Effector memory CD4-positive, alpha-beta T cell (primary cell): ENCODE data around the gene ETV6.

Experiments used
- DNase-seq, 3 donors: peaks; one replicate each; pipeline ENCODE4 v3.0.0-alpha.2; 2020
- H3K27ac ChIP-seq: 2 replicates; pipeline ENCODE4 v1.7.0; 2013; ENCODE audit warnings: mild to moderate bottlenecking, low read length, moderate library complexity; ENCODE audit not compliant: insufficient read depth, poor library complexity, severe bottlenecking
- H3K27me3 ChIP-seq: replicated peaks from 2 replicates; pipeline ENCODE4 v1.7.0; 2013; ENCODE audit warnings: mild to moderate bottlenecking, low read length; ENCODE audit not compliant: insufficient read depth, control insufficient read depth, poor library complexity, severe bottlenecking
- H3K36me3 ChIP-seq: 2 replicates; pipeline ENCODE4 v1.7.0; 2013; ENCODE audit warnings: mild to moderate bottlenecking, low read length, moderate library complexity; ENCODE audit not compliant: control insufficient read depth, insufficient read depth
- H3K4me1 ChIP-seq: 2 replicates; pipeline ENCODE4 v1.7.0; 2013; ENCODE audit warnings: low read length, mild to moderate bottlenecking; ENCODE audit not compliant: control insufficient read depth, insufficient read depth, poor library complexity, severe bottlenecking
- H3K4me3 ChIP-seq: 2 replicates; pipeline ENCODE4 v1.7.0; 2013; ENCODE audit warnings: low read length, low read depth, mild to moderate bottlenecking; ENCODE audit not compliant: insufficient read depth, poor library complexity, severe bottlenecking
- H3K9me3 ChIP-seq: 2 replicates; pipeline ENCODE4 v1.7.0; 2013; ENCODE audit warnings: mild to moderate bottlenecking, low read length, moderate library complexity; ENCODE audit not compliant: control insufficient read depth

Gene ETV6

DNA sequence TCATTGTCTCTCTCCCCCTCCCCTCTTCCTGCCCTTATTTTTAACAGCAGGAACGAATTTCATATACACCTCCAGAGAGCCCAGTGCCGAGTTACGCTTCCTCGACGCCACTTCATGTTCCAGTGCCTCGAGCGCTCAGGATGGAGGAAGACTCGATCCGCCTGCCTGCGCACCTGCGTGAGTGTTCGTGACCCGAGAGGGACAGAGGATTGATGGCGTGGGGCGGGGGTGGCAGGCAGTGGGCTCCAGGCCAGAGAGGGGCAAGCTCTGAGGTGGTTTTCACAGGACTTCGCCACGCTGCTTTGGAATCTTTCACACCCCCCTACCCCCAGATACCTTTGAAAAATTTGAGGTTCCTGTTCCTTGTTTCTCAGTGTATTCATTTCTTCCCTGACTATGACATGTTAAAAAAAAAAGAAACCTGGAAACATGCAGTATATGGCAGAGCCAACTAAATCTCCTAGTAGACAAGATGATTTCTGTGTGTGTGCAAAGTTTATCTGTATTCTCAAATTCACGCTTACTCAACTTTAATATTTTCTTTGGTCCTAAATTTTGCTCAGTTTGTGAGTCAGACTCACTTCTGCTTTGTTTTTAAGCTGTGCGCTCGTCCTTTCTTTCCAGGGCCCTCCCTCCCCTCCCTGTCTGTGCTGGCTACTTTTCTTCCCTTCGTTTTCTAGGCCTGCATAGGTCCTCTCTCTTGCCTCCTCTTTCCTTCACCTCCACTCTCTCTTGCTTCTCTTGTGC lies 103.1 kb downstream of the ETV6 start:
- Histone ChIP-seq H3K27ac (no peak overlapping the region), H3K4me1 (no peaks in the 10 kb centered on the region), H3K4me3 (no peak overlapping the region), H3K9me3 (no peaks in the 10 kb centered on the region), H3K36me3 (peaks cover 21% of the 10 kb centered on the region), H3K27me3 (no peaks in the 10 kb centered on the region)
- no peak for DNase-seq

DNA sequence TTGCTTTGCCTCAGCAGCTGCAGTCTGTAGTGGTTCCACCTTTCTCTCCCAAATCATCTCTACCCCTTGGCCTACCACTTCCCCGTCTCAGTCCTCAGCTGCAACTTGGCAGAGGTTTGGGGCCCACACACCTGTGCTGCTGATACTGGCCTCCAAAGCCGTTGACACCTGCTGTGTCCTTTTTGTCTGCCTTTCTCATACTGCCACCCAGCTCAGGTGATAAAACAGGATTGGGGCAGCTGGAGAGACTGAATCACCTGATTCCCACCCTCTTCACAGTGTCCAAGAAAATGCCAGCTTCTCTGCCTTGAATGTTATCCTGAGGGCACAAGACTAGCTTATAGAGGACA lies 103.7 kb downstream of the ETV6 start:
- Histone ChIP-seq H3K27ac (no peak overlapping the region), H3K4me3 (no peak overlapping the region), H3K9me3 (no peaks in the 10 kb centered on the region), H3K36me3 (peaks cover 21% of the 10 kb centered on the region), H3K27me3 (no peaks in the 10 kb centered on the region), H3K4me1 (no peaks in the 10 kb centered on the region)
- DNase-seq: no peak

GRCh38 chr12:11753826-11754225 lies 104.4 kb downstream of the ETV6 start:
- Histone ChIP-seq H3K9me3 (no peaks in the 10 kb centered on the region), H3K4me1 (no peaks in the 10 kb centered on the region), H3K27me3 (no peaks in the 10 kb centered on the region), H3K36me3 (peaks cover 21% of the 10 kb centered on the region), H3K27ac (no peak overlapping the region), H3K4me3 (no peak overlapping the region)
- DNase-seq: no peak

- peaks cover 21% of the 10 kb centered on the region for H3K36me3 ChIP-seq
- no peak overlapping the region for H3K27ac ChIP-seq
- H3K4me3 ChIP-seq: no peak overlapping the region
- H3K9me3 ChIP-seq: no peaks in the 10 kb centered on the region
- no peaks in the 10 kb centered on the region for H3K27me3 ChIP-seq
- DNase-seq: no peak
- H3K4me1 ChIP-seq: no peaks in the 10 kb centered on the region
Measured at GRCh38 chr12:11754256-11754655, 104.8 kb downstream of the ETV6 start.

GRCh38 chr12:11755302-11755930 lies 105.9 kb downstream of the ETV6 start:
- H3K27ac ChIP-seq: no peak overlapping the region
- no peak for DNase-seq
- peaks cover 21% of the 10 kb centered on the region for H3K36me3 ChIP-seq
- H3K4me1 ChIP-seq: no peaks in the 10 kb centered on the region
- no peaks in the 10 kb centered on the region for H3K9me3 ChIP-seq
- no peak overlapping the region for H3K4me3 ChIP-seq
- no peaks in the 10 kb centered on the region for H3K27me3 ChIP-seq

- DNase-seq: no peak
- H3K4me1 ChIP-seq: no peaks in the 10 kb centered on the region
Measured at GRCh38 chr12:11756022-11756421, 106.5 kb downstream of the ETV6 start.

GRCh38 chr12:11756523-11756922 lies 107.0 kb downstream of the ETV6 start:
- no peaks in the 10 kb centered on the region for H3K4me1 ChIP-seq
- peaks cover 21% of the 10 kb centered on the region for H3K36me3 ChIP-seq

More at GRCh38 chr12:11756022-11756421, 106.5 kb downstream of the ETV6 start:
- no peak overlapping the region for H3K27ac ChIP-seq
- H3K36me3 ChIP-seq: peaks cover 21% of the 10 kb centered on the region
- H3K4me3 ChIP-seq: no peak overlapping the region
- H3K27me3 ChIP-seq: no peaks in the 10 kb centered on the region
- H3K9me3 ChIP-seq: no peaks in the 10 kb centered on the region

DNA sequence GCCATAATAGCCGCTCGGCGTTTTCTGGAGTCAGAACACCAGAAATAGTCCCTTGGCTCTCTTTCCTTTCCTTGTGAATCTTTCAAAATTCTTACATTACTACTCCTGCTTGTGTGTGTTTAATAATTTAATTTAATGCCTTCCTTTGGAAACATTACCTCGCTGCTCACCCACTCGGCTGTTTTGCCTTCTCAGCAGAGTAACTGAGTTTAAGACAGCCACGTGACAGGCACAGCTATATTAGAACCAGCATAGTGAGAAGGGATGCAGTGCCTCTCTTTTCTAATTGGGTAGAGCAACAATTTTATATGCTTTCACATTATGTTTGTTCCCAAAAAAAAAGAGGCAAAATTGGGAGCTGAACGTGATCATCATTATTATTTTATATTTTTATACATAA lies 107.6 kb downstream of the ETV6 start:
- H3K4me1 ChIP-seq: peaks cover 3% of the 10 kb centered on the region
- H3K27me3 ChIP-seq: no peaks in the 10 kb centered on the region
- no peak for DNase-seq
- no peak overlapping the region for H3K4me3 ChIP-seq
- no peaks in the 10 kb centered on the region for H3K9me3 ChIP-seq
- H3K27ac ChIP-seq: no peak overlapping the region
- H3K36me3 ChIP-seq: peaks cover 21% of the 10 kb centered on the region

More at GRCh38 chr12:11756523-11756922, 107.0 kb downstream of the ETV6 start:
- Histone ChIP-seq H3K27me3 (no peaks in the 10 kb centered on the region), H3K4me3 (no peak overlapping the region), H3K27ac (no peak overlapping the region), H3K9me3 (no peaks in the 10 kb centered on the region)
- DNase-seq: no peak

- Histone ChIP-seq H3K27ac (no peak overlapping the region), H3K27me3 (no peaks in the 10 kb centered on the region), H3K36me3 (peaks cover 21% of the 10 kb centered on the region), H3K4me3 (no peak overlapping the region), H3K9me3 (no peaks in the 10 kb centered on the region), H3K4me1 (peaks cover 7% of the 10 kb centered on the region)
- no peak for DNase-seq
Measured at GRCh38 chr12:11757531-11757930, 108.1 kb downstream of the ETV6 start.

GRCh38 chr12:11758087-11758486 lies 108.6 kb downstream of the ETV6 start:
- no peak overlapping the region for H3K27ac ChIP-seq
- no peak for DNase-seq

More at GRCh38 chr12:11758087-11758486, 108.6 kb downstream of the ETV6 start:
- Histone ChIP-seq H3K36me3 (peaks cover 20% of the 10 kb centered on the region), H3K9me3 (no peaks in the 10 kb centered on the region), H3K27me3 (no peaks in the 10 kb centered on the region), H3K4me3 (no peak overlapping the region), H3K4me1 (peaks cover 8% of the 10 kb centered on the region)
